Hepatocyte (in vitro differentiated cells): ENCODE results near the gene IL10RA.

Experiments
- EZH2phosphoT487 ChIP-seq: fragments of 200-600 bp; sonication (generic); IDR thresholded peaks from one replicate; pipeline ENCODE4 v1.6.1; 2018; ENCODE audit warnings: antibody characterized with exemption, mild to moderate bottlenecking, low read depth, moderate library complexity; ENCODE audit not compliant: unreplicated experiment, severe bottlenecking
- TF ChIP-seq, protein P1 (sequence below): fragments of 200-600 bp; sonication (generic); IDR thresholded peaks from 2 replicates; pipeline ENCODE4 v1.5.1; 2016; ENCODE audit warnings: antibody characterized with exemption, mild to moderate bottlenecking; ENCODE audit not compliant: poor library complexity

DNA sequence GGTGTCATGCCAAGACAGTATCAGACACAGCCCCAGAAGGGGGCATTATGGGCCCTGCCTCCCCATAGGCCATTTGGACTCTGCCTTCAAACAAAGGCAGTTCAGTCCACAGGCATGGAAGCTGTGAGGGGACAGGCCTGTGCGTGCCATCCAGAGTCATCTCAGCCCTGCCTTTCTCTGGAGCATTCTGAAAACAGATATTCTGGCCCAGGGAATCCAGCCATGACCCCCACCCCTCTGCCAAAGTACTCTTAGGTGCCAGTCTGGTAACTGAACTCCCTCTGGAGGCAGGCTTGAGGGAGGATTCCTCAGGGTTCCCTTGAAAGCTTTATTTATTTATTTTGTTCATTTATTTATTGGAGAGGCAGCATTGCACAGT, 14.6 kb downstream of the IL10RA start:
- TF ChIP-seq EZH2phosphoT487, result no peak
- TF ChIP-seq, protein P1, sequence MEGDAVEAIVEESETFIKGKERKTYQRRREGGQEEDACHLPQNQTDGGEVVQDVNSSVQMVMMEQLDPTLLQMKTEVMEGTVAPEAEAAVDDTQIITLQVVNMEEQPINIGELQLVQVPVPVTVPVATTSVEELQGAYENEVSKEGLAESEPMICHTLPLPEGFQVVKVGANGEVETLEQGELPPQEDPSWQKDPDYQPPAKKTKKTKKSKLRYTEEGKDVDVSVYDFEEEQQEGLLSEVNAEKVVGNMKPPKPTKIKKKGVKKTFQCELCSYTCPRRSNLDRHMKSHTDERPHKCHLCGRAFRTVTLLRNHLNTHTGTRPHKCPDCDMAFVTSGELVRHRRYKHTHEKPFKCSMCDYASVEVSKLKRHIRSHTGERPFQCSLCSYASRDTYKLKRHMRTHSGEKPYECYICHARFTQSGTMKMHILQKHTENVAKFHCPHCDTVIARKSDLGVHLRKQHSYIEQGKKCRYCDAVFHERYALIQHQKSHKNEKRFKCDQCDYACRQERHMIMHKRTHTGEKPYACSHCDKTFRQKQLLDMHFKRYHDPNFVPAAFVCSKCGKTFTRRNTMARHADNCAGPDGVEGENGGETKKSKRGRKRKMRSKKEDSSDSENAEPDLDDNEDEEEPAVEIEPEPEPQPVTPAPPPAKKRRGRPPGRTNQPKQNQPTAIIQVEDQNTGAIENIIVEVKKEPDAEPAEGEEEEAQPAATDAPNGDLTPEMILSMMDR, result no peak
